Measurements from ENCODE around the gene METTL16. TPM values are rescaled to one million over a fixed set of nuclear protein-coding genes. Genes with fewer than 3 reads are reported as not detected.

The METTL16 gene
- polyA plus RNA-seq, 1 experiment, result 10.4 TPM

GRCh38 chr17:2481760-2482159 lies 29.9 kb downstream of the METTL16 start:
- H3K4me3 ChIP-seq (ENCODE audit: low read depth, low read length), result no peak overlapping the region
- H3K36me3 ChIP-seq (ENCODE audit: control insufficient read depth, insufficient read depth, low read length), result no peaks in the 10 kb centered on the region; the same call in 1 of the 2 replicates
- POLR2A ChIA-PET, result no interaction called here
- CTCF ChIA-PET, result interaction anchor here (1.0 kb wide), 1 partner anchor 438 kb away, joined by 3 read pairs; no protein-coding TSS in a partner anchor
- TF ChIP-seq, protein P1, sequence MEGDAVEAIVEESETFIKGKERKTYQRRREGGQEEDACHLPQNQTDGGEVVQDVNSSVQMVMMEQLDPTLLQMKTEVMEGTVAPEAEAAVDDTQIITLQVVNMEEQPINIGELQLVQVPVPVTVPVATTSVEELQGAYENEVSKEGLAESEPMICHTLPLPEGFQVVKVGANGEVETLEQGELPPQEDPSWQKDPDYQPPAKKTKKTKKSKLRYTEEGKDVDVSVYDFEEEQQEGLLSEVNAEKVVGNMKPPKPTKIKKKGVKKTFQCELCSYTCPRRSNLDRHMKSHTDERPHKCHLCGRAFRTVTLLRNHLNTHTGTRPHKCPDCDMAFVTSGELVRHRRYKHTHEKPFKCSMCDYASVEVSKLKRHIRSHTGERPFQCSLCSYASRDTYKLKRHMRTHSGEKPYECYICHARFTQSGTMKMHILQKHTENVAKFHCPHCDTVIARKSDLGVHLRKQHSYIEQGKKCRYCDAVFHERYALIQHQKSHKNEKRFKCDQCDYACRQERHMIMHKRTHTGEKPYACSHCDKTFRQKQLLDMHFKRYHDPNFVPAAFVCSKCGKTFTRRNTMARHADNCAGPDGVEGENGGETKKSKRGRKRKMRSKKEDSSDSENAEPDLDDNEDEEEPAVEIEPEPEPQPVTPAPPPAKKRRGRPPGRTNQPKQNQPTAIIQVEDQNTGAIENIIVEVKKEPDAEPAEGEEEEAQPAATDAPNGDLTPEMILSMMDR (IDR thresholded peaks at IDR 0.05; ENCODE audit: insufficient read depth, low read depth, low read length), result no peak
- H3K27me3 ChIP-seq (ENCODE audit: control insufficient read depth, insufficient read depth, low read length), result no peaks in the 10 kb centered on the region
- DNase-seq (ENCODE audit: low read depth), result no peak

DNA sequence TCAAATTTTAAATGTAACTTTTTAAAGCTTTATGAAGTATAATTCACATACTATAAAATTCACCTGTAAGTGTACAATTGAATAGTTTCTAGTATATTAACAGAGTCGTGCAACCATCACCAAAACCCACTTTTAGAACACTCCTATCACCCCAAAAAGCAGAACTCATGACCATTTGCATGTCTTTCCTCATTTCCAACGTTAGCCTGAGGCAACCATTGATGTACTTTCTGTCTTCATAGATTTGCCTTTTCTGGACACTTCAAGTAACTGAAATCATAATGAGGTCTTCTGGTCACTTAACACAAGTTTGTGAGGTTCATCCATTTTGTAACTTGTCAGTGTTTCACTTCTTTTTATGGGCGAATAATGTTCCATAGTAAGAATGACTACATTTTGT lies 33.2 kb downstream of the METTL16 start:
- ChIA-PET CTCF (no interaction called here), POLR2A (no interaction called here)
- TF ChIP-seq, protein P1 (IDR thresholded peaks at IDR 0.05; ENCODE audit: insufficient read depth, low read depth, low read length), result no peak
- no peak for DNase-seq (ENCODE audit: low read depth)
- Histone ChIP-seq H3K36me3 (ENCODE audit: control insufficient read depth, insufficient read depth, low read length) (peaks cover 1% of the 10 kb centered on the region; the same call in 1 of the 2 replicates), H3K27me3 (ENCODE audit: control insufficient read depth, insufficient read depth, low read length) (no peaks in the 10 kb centered on the region), H3K4me3 (ENCODE audit: low read depth, low read length) (no peak overlapping the region)

DNA sequence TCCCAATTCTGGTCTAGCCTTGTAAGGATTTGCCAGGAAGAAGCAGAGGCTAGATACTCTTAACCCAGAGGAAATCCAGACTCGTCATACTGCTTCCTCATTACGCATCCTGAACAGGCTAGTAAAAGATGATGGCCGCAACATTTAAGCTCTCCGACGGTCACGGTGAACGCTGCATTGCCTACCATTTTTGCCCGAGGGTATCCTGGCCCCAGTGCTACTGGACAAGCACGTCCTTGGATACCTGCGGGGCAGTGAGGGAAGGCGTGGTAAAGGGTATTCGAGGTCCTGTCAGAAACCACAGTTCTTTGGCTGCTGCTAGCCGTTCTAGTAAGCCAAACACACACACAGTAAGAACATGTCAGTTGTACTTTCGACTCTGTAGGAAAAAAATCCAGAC lies 36.6 kb downstream of the METTL16 start:
- DNase-seq (ENCODE audit: low read depth), result no peak

GRCh38 chr17:2474371-2474770 lies 37.3 kb downstream of the METTL16 start:
- DNase-seq (ENCODE audit: low read depth), result no peak
- ChIA-PET POLR2A (interaction anchor here (0.6 kb wide), 1 partner anchor 13 kb away, joined by 7 read pairs; no protein-coding TSS in a partner anchor), CTCF (no interaction called here)
- Histone ChIP-seq H3K27me3 (ENCODE audit: control insufficient read depth, insufficient read depth, low read length) (no peaks in the 10 kb centered on the region), H3K4me3 (ENCODE audit: low read depth, low read length) (no peak overlapping the region), H3K36me3 (ENCODE audit: control insufficient read depth, insufficient read depth, low read length) (peaks cover 1% of the 10 kb centered on the region)
- TF ChIP-seq, protein P1 (IDR thresholded peaks at IDR 0.05; ENCODE audit: insufficient read depth, low read depth, low read length), result no peak

More for the DNA sequence above, 36.6 kb downstream of the METTL16 start:
- H3K4me3 ChIP-seq (ENCODE audit: low read depth, low read length), result no peak overlapping the region
- ChIA-PET POLR2A (no interaction called here), CTCF (no interaction called here)
- peaks cover 1% of the 10 kb centered on the region for H3K36me3 ChIP-seq (ENCODE audit: control insufficient read depth, insufficient read depth, low read length)
- no peaks in the 10 kb centered on the region for H3K27me3 ChIP-seq (ENCODE audit: control insufficient read depth, insufficient read depth, low read length)
- TF ChIP-seq, protein P1 (IDR thresholded peaks at IDR 0.05; ENCODE audit: insufficient read depth, low read depth, low read length), result no peak

DNA sequence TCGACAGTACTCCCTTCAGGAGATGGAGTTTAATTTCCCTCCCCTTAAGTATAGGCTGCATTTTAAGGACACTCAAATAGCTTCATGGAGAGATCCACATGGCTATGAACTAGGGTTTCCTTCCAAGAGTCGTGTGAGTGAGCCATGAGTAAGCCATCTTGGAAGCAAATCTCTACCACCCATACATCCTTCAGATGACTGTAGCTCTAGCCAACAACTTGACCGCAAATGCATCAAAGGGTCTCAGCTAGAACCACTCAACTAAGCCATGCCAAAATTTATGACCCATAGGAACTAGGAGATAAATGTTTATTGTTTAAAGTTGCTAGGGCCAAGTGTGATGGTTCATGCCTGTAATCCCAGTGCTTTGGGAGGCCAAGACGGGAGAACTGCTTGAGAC lies 43.4 kb downstream of the METTL16 start:
- CTCF ChIA-PET, result no interaction called here
- peaks cover 3% of the 10 kb centered on the region for H3K36me3 ChIP-seq (ENCODE audit: control insufficient read depth, insufficient read depth, low read length)
- no peak for DNase-seq (ENCODE audit: low read depth)
- TF ChIP-seq, protein P1 (IDR thresholded peaks at IDR 0.05; ENCODE audit: insufficient read depth, low read depth, low read length), result no peak
- H3K4me3 ChIP-seq (ENCODE audit: low read depth, low read length), result no peak overlapping the region
- POLR2A ChIA-PET, result no interaction called here
- no peaks in the 10 kb centered on the region for H3K27me3 ChIP-seq (ENCODE audit: control insufficient read depth, insufficient read depth, low read length)

All from BJ (cell line).